Renal cortical epithelial cell (primary cell): Measurements from ENCODE around the gene MTOR. TPM values are rescaled to one million over a fixed set of nuclear protein-coding genes. Genes with fewer than 3 reads are reported as not detected.
"Not testable (repeated sequence)": the region's sequence is repeated elsewhere in the genome, so short reads cannot be mapped to it uniquely, and the experiment has no call there.

Experiments used
- DNase-seq: peaks from one replicate; pipeline ENCODE4 v3.0.0-alpha.2; 2011; ENCODE audit warnings: low read depth
- total RNA-seq: library from RNA; depleted of rRNA; stranded (reverse); fragments of >200 nt; gene quantifications from 2 replicates; pipeline ENCODE4 v1.2.3, GENCODE V29; 2014

Gene MTOR
- total RNA-seq, 1 donor from 2014 or later: 105 TPM

DNA sequence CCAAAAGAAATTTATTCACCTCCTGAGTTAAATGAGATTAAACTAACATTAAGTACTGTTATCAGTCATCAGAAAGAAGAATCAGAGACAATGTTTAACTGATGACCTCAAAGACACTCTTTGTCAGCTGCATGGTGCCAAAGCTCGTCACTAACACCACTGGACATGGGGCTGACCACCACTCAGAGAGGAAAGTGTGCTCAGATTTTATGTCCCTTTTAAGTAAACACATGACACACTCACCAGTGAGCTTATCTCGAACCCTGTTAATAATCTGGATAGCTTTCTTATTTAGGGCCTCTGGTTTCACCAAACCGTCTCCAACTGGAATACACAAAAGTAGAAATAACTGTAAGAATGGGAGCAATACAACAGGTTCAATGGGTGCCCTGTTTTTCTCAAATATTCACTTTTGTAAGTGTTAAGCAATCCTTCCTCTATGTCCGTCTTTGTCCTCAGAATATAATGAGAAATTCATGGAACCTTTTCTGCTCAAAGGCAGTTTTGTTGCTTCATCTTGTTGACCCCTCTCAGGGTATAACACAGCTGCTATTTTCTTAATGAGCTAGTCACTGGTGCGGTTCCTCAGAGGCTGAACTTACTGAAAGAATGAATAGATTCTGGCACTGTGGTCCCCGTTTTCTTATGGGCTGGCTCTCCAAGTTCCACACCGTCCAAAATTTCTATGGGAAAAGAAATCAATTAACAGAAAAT lies 153.1 kb downstream of the MTOR start:
- no peak for DNase-seq

GRCh38 chr1:11107599-11107998 lies 154.8 kb downstream of the MTOR start:
- no peak for DNase-seq

DNA sequence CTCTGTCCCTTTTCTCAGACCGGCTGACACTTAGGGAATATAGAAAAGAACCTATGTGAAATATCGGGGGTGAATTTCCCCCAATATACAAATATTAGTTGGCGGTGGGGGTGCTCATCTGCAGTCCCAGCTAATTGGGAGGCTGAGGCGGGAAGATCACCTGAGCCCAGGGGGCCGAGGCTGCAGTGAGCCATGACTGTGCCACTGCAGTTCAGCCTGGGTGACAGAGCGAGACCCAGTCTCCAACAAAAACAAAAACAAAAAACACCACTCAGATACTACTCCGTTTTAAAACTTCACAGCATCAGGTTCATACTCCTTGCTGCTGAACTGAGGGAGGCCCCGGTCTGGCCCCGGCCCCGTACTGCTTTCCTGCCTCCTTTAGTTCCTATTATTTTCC lies 156.8 kb downstream of the MTOR start:
- DNase-seq: no peak

GRCh38 chr1:11101347-11101746 lies 161.0 kb downstream of the MTOR start:
- no peak for DNase-seq

DNA sequence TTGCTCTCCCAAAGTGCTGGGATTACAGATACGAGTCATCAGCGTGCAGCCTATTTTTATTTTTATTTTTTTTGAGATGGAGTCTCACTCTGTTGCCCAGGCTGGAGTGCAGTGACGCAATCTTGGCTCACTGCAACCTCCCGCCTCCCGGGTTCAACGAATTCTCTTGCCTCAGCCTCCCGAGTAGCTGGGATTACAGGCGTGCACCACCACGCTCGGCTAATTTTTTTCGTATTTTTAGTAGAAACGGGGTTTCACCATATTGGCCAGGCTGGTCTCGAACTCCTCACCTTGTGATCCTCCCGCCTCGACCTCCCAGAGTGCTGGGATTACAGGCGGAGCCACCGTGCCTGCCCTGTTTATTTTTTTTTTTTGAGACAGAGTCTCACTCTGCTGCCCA lies 161.5 kb downstream of the MTOR start:
- not testable (repeated sequence) for DNase-seq

DNA sequence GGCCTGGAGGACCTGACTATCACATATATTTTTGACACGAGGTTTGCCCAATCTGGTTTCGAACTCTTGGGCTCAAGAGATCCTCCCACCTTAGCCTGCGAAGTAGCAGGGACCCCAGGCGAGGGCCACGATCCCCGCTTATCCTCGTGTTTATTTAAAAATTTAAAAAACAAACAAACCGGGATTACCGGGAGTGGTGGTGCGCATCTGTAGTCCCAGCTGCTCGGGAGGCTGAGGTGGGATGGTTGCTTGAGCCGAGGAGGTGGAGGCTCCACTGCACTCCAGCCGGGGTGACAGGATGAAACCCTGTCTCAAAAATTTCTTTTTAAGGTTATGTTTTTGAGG lies 162.2 kb downstream of the MTOR start:
- no peak for DNase-seq

DNA sequence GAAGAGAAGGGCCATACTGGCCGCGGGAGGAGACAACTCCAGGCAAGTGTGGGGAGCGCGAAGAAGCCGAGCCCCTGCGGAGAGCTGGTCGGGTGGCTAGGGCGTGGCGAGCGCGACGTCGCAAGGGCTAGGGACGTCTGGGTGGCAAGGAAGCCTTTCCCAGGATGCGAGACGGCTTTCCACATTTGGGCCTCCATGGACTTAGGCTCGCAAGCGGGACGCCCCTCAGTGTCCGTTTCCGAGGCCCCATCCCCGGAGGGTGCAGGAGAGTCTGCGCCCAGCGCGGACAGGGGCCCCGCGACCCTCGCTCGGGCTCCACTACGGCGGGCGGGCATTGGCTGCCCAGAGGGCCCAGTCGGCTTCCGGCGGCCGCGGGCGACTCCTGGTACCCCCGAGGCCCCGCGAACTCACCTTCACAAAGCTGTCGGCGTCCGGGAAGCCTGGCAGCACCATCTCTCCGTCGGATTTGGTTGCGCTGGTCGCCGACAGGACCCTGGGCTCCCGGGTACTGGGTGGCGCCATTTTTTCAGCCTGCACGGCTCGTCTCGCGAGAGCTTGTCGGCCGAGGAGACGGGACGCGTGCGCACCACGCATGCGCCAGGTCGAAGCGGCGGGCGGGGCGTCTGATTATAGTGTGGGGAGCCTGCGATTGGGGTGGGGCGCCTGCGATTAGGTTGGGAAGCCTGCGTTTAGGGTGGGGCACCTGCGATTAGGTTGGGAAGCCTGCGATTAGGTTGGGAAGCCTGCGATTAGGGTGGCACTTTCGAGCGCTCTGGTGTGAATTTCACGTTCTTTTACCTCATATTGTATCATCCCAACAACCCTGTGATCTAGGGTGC lies 162.8 kb downstream of the MTOR start, which contains the start of gene EXOSC10:
EXOSC10 (minus strand) TSS at position 560 of the 839 bp plus-strand sequence; CDS start at position 522, 38 bp downstream.
- DNase-seq: peak; percentile 61

GRCh38 chr1:11098931-11099309 lies 163.4 kb downstream of the MTOR start:
- no peak for DNase-seq

GRCh38 chr1:11083784-11084183 lies 178.6 kb downstream of the MTOR start:
- not testable (repeated sequence) for DNase-seq

DNA sequence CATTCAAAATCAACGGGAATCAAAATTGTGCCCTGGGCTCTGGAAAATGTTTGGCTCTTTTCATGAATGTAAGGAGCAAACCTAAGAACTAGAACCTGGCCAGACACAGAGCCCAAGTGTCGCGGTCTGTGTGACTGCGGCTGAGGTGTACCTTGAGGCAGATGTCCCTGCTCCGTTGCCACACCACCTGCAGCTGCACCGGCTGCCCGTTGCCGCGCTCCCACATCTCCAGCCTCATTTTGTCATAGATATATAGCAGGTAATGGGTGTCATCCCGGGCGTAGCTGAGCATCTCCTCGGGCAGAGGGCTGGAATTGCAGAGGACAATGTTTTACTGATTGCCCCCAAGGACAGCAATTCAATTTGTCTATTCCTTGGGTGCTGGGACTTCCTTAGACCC lies 181.4 kb downstream of the MTOR start:
- DNase-seq: no peak

DNA sequence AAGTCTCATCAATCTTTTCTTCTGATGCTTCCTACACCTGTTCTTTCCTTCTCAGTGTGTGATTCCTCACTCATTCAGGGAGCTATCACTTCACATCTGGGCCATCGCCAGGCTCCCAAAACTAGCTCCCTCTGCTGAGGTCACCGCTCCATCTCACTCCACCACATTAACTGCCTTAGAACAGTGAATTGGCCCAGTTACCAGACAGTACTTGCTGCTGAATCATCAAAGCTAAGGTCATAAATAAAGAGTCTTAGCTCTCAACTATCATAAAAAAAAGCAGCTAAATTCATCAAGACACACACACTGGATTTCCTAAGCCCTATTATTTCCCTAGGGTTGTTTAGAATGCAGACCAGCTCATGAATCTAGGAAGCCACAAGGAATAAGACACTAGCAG lies 183.7 kb downstream of the MTOR start:
- no peak for DNase-seq

DNA sequence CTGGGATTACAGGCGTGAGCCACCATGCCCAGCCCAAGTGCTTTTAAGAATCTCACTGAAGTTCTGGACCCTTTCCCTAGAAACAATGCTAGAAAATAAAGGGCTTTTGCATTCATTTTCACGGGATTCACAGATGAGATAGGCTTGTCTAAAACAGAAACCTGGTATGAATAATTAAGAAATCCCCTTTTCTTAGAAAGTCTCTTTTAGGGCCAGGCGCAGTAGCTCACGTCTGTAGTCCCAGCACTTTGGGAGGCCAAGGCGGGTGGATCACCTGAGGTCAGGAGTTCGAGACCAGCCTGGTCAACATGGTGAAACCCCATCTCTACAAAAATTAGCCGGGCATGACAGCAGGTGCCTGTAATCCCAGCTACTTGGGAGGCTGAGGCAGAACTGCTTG lies 189.0 kb downstream of the MTOR start:
- not testable (repeated sequence) for DNase-seq

DNA sequence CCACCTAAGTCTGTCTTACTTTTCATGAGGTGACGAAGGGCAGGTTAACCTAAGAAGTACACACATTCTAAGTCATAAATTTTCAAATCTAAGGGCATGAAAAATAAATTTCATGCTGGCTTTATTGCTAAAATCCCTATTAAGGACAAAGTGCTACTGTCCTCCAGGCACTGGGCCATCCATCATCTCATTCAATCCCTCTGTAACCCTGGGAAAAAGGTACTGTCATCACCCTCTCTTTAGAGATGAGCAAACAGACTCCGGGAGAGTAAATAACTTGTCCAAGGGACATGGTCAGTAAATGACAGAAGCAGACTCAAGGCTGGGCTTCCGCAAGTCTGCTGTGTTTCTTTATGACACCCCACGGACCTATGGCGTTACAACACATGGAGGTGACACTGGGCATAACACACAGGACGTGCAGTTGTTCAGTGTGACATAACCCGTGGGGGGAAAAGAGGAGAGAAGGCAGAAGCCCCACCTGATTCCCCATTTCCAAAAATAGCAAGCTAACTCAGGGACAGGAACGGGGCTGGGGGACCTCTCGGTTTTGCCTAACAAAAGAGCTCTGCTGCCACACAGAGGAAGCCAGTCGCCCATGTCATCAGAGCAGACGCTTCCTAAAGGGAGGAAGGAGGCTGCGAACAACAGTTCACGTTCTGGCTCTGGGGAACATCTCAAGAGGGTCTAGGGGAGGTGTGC lies 190.0 kb downstream of the MTOR start:
- DNase-seq: no peak

DNA sequence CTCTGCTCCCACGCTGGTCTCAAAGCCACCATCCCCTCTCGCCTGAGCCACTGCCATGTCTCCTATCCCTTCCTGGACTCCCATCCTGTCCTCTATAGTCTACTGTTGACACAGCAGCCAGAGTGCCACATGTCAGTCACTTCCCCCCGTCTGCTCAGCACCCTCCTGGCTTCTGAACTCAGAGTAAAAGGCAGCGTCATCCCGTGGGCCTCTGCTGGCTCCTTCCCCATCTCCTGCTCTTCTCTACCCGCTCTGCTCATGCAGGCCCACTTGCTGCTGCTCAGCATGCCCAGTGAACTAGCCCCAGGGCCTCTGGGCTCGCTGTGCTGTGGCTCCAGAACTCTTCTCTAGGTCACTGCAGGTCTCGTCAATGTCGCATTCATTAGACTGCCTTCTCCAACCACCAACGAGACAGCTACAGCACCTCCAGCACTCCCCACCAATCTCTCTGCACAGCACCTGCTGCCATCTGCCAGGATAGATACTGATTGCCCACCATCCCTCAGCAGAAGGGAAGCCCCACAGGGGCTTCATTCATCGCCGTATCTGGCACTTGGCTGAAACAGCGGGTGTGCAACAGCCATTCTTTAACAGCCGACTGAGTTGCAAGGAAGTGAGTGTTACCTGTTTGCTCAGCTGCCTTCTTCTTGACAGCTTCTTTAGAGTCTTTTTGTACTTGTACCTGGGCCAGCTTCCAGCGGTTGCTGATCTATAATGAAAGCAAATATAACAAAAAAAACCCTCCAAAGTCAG lies 190.7 kb downstream of the MTOR start:
- DNase-seq: no peak

DNA sequence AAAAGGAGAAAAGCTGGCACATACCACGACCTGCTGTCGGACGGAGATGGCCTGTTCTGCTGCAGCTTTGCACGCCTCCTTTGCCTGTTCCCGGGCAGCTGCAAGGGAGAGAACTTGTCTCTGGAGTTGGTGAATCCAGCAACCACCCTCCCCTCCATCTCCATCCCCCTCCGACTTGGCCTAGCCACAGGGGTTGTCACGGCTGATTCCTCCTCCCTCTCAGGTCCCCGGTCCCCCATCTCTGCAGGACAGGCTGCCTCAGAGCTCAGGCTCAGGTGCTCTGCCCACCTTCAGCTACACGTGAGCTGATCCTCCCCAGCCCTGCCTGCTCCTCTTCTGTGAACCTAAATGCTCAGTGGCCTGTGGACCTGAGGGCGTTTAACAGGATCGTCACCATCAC lies 191.5 kb downstream of the MTOR start:
- no peak for DNase-seq

DNA sequence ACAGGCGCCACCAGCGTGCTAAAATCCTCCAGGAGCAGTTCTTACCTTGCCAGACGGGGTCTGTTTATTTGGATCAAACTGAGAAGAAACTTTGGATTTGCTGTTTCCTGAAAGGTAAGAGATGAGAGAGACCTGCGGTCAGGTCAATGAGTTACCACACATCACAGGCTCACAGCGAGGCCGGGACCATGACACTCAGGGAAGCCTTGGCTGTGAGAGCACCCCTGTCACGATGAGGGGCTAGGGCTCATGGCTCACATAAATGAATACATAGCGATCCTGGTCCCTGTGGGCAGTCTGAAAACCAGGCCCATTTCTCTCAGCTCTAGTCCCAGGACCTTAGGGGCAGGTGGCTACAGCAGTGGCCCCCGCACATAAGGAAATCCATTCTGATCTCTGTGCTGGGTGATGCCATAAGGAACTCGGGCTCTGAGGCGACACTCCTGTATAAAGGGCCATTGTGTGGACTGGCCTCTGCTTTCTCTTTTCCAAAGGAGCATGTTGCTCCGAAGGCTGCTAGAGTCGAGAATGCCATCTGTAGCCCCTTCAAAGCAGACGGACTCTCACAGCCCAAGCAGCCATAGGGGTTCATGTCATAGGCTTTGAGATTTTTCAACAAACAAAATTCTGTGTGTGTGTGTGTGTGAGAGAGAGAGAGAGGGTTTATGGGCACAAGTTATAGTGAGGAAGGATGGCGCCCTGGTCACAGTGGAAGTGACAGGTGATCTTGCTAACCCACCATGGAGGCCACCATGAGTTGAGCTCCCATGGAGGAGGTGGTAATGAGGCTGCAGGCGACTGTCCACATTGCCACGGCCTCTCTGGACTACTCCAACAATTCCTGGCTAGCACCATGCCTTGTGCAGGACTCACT lies 193.5 kb downstream of the MTOR start:
- DNase-seq: no peak

GRCh38 chr1:11067716-11068599 lies 194.4 kb downstream of the MTOR start:
- no peak for DNase-seq

- no peak for DNase-seq
Measured at GRCh38 chr1:11065796-11066195, 196.6 kb downstream of the MTOR start.

DNA sequence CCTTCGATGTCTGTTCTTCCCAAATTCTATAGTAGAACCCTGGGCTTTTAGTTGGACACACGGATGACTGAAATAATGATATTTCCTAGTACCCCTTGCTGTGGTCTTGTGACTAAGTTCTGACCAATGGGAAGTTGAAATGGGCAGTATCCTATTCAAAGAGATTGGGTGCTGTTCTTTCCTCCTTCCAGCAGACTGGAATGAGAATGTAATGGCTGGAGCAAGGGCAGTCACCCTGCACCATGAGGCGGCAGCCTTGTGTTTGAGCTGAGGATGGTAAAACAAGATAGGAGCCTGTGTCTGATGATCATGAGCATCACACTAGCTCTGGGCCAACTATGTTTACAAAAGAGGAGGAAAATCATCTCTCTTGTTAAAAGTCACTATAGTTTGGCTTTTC lies 197.4 kb downstream of the MTOR start:
- DNase-seq: no peak
